ENCODE measurements around the gene ERH.

GRCh38 chr14:69400154-69400553 lies 2.1 kb upstream of the ERH start:
- TF ChIP-seq CTCF (IDR thresholded peaks at IDR 0.05) = no peak
- TF ChIP-seq POLR2A (IDR thresholded peaks at IDR 0.05) = no peak

Measured in thyroid gland (tissue), 4 donors.